HG03457 (cell line): ENCODE results near the gene UNC79.

ENCODE experiments used
- ATAC-seq: cut with Tn5 transposase; IDR thresholded peaks from one replicate; pipeline ENCODE4 v1.9.1; 2021; ENCODE audit warnings: moderate number of reproducible peaks; ENCODE audit not compliant: unreplicated experiment

UNC79 gene

GRCh38 chr14:93705513-93706156 lies 274.9 kb downstream of the UNC79 start:
- no peak for ATAC-seq

GRCh38 chr14:93706360-93706955 lies 275.7 kb downstream of the UNC79 start:
- ATAC-seq: no peak

GRCh38 chr14:93707475-93707874 lies 276.7 kb downstream of the UNC79 start:
- no peak for ATAC-seq

GRCh38 chr14:93708311-93708734 lies 277.6 kb downstream of the UNC79 start:
- no peak for ATAC-seq

DNA sequence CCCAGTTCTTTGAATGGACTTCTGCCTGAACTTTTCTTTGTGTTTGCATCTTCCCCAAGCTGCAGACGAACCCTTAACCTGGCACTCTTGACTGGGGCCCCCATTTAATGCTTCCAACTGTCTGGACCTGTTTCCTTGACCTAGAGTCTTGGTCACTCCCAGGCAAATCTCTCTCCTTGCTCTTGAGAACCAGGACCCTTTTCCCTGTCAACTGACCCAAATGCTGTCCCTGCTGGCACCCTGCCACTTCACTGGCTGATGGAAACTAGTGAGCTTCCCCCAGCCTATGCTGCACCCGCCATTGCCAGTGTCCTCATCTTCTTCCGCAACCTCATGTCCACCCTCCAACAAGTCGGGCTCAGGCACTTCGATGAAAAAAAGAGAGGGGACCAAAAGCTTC lies 278.1 kb downstream of the UNC79 start:
- no peak for ATAC-seq

GRCh38 chr14:93709249-93709648 lies 278.5 kb downstream of the UNC79 start:
- no peak for ATAC-seq

- ATAC-seq: no peak
These were observed 281.5 kb downstream of the UNC79 start for GRCh38 chr14:93712079-93712837.

DNA sequence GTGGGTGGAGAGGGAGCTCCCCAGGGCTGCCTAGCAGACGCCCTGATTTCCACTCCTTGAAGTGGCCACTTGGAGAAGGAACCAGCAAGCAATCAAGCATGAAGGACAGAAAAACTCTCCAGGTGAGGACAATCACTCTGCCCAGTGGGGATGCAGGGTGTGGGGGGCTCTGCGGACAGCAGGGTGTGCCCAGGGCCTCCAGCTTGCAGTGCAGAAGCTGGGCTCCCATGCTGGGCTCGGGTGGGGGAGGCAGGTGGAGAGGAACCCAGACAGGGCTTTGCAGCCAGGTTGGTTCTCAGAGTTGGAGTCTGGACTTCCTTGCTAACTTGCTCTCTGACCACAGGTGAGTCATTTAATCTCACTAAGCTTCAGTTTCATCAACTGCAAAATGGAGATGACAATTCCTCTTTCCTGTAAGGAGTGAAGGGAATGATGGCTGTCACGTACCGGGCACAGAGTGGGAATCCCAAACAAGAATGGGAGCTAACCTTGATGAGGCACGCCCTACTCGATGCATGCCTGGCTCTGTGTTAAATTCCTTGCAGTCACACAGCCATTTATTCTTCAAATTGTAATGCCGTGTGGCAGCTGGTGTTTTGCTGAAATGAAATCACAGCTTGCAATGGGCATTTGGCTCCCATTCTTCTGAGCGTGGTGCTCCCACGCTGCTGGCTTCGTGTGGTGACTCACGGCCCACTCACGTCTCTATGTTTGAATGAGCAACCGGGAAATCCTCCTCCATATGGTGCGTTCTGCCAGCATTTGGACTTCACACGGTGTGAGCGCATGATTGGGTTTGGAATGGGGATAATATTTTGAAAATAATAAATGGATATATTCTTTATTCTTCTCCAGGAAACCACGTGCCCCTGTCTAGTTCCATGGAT lies 282.3 kb downstream of the UNC79 start:
- ATAC-seq: no peak

DNA sequence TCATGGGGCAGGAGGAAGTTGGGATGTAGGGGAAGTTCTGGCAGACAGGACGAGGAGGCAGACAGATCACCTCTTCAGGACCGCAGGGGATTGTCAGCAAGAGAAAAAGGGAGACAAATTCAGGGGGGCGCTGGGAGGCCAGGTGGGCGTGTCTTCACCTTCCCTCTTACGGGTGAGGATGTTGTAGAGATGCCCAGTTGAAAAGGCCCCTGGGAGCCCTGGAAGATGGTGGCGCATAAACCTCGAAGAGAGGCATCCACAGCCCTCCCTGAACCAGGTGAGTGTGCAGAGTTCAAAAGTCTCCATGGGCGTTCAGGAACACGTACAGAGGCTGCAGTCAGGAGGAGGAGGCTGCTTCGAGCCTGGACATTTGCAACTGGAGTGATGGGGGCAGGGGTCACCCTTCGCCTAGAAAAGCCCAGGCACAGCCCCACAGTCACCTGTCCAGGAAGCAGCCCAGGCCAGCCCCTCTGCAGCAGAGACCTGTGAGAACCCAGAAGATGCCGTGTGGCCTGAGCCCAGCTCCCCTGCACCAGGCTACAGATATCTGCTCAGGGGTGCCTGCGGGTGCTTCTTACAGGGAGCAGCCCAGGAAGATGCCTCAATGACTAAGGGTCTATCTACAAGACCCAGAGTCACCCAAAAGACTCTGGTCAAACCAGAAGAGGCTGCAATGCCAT lies 283.1 kb downstream of the UNC79 start:
- no peak for ATAC-seq

DNA sequence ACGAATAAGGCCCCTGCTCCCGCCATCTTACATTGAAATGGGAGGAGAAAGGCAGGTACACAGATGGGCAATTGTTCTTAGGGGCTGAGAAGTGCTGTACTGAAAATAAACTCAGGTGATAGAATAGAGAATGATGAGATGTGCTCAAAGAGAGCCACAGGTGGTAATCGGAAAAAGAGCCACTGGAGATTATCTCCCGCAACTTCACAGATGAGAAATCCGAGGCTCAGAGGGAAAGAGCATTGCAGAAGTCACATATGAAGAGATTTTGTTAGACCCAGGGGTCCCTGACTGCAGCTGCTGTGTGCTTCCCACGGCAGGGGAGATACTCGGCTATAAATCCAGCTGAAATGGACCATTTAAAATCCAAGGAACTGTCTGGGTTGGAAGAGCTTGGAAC lies 283.9 kb downstream of the UNC79 start:
- ATAC-seq: no peak

GRCh38 chr14:93715279-93715927 lies 284.7 kb downstream of the UNC79 start:
- no peak for ATAC-seq

GRCh38 chr14:93716002-93716745 lies 285.4 kb downstream of the UNC79 start:
- ATAC-seq: no peak

DNA sequence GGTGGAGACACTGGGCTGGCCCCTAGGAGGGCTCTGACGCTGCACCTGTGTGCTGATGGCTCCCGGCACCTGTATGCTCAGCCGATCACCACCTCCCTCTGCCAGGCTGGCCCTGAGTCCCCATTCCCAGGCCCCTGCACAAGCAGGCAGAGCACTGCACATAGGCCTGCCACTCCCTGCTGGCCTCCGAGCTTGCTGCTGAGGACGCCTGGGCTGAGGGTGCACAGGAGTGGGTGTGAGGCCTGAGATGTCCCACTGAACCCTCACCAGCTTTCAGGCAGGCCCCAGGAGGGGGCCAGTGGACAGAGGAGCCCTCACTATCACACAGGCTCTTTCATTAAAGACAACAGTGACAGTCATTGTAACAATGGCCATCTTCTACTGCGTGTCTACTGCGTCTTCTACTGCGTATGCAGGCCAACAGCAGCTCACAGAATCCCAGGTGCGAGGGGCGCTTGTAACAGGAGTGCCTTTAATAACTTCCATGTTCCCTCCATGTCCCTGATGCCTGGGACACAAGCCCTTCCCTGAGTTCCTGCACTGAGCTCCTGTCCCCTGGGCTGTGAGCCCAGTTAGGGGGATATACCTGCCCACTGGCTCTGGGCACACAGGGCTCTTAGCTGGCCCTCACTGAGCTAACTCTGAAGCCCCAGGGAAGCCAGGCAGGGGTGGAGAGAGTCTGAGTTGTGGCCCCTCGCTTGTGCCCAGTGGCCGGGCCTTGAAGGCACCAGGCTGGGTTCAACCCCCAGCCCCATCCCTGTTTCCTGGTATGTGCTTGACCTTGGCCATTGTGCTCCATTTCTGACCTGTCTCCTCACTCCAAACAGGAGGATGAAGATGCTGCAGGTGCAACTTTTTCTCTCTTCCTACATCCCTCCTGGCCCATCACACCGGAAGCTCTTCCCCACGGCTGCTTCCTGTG lies 286.3 kb downstream of the UNC79 start:
- no peak for ATAC-seq

DNA sequence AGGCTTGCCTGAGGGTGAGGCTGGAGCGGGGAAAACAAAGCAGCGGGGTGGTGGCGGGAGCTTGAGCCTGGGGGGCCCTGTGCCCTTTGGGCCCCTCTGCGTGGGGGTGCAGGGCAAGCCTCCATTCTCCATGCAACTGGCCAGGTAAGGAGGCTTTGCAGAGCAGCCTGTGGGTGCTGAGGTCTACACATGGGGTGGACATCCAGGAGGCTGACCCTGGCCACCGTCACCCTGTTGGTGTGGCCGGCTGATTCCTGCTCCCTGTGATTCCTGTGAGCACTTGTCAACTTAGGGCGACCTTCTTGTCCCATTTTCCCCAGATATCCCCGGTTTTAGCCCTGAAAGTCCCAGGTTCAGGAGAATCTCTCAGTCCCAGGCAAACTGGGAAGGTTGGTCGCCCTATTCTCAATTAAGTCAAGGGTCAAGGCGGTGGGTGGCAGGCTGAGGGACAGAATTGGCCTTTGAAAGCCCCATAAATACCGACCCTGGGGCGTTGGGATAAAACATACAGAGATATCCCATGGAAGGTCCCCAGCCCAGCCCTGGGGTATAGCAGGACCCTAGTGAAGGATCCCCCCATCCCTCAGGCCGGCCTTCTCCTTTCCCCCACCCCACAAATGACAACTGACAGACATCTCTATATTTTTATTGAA lies 287.1 kb downstream of the UNC79 start:
- ATAC-seq: no peak

DNA sequence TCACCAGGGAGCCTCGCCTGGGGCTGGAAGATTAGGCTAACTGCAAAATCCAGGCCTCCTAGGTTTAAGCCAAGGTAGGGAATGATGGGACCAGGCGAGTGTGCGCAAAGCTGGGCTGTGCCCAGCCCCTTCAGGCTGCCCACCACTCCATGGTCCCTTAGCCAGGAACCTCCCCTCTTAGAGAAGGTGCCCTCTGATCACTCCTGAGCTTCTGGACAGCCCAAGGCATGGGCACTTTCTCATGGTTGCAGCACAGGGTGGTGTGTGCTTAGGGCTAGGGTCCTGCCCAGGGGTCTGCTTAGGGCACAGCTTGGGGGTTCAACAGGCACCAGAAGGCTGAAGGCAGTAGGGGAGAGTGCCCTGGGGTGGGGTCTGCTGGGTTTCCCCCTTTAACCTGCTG lies 288.5 kb downstream of the UNC79 start:
- no peak for ATAC-seq

DNA sequence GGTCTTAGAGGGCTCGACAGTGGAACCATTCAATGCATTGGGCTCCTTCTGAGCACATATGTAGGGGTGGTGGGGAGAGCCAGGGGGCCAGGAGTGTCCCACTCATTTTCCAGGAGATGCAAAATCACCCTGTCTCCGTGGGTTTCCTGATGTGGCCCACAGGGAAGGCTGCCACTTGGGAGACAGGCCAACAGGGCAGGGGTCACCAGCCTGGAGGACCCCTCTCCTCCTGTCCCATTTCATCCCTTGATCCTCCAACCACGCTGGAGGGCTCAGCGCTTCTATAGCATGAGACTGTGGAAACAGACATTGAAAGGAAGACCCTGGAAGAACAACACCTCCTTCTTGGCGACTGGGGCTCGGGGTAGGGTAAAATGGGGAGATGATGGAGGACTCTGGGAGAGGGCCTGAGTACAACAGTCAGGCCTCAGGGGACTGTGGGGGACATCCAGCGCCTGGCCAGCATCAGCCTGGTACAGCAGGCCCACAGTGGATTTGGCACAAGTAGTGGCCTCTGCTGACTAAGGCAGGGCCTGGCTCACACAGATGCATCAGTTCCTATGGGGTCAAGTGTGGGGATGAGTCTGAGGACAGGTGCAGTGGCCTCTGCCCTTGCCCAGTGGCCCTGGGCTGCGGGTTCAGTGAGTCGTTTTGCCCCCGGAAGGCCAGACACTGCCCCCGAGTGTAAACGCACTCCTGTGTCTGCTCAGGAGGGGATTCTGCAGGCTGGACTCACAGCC lies 289.5 kb downstream of the UNC79 start:
- ATAC-seq: no peak

GRCh38 chr14:93720981-93721483 lies 290.3 kb downstream of the UNC79 start:
- ATAC-seq: no peak
